ENCODE measurements around the gene CNTNAP2.
A peak's percentile ranks its signal among the peaks of the same experiment; 100 is the strongest.

The CNTNAP2 gene

DNA sequence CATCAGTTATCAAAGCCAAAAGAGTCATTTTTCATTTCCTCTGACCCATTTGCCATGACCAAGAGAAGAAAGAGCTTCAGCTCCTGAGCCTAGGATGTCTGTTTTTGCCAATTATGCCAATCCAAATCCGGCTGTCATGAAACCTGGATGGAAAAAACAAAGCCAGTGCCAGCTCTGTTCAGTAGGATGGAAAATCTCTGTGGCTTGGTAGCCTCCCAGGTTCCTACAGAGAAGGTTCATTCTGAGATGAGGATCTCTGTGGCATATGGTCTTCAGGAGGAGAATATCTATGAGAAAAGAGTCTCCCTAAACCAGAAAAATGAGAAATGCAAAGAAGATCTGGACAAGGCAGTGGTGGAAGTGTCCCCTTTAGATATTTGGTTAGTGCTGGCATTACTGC lies 475.4 kb downstream of the CNTNAP2 start:
- no peak for DNase-seq (ENCODE audit: low read depth)

DNA sequence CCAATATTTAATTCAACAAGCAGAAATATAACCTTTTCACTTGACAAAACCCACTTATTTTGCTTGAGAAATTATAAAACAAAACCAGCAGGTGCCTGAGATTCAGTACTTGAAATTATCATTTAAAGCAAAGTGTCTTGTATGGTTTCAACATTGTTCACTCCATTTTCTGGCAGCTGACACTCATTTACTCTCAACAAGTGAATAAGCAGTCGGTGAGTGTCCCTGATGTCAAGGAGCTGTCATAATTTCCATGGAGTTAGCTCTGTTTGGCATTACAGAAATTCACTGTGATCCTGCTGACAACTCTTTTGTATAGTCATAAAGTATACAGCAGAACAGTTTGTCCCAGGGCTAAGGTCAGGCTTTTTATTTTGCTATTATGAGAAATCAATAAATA lies 490.0 kb downstream of the CNTNAP2 start:
- no peak for DNase-seq (ENCODE audit: low read depth)

DNA sequence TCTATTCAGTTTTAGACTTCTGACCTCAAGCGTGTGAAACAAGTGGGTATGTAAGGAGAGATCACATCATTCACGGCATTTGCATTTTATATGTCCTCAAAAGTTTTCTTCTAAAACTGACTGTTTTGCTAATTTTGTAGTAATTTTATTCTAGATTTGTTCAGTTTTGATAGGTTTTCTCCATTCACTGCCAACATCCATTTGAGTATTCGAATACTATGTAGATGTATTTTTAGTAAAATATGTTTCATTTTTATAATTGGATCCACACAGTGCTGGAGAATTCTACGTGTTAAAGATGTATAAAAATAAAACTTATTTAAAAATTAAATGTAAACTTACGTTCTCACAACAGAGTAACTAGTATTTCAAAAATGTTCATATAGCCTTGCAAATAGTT lies 503.0 kb downstream of the CNTNAP2 start:
- no peak for DNase-seq (ENCODE audit: low read depth)

DNA sequence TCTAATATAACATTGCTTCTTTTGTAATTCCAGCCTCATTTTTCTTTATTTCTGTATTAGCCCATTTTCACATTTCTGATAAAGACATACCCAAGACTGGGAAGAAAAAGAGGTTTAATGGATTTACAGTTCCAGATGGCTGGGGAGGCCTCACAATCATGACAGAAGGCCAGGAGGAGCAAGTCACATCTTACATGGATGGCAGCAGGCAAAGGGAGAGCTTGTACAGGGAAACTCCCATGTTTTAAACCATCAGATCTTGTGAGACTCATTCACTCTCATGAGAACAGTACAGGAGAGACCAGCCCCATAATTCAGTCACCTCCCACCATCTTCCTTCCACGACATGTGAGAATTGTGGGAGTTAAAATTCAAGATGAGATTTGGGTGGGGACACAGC lies 510.3 kb downstream of the CNTNAP2 start:
- DNase-seq (ENCODE audit: low read depth): no peak

DNA sequence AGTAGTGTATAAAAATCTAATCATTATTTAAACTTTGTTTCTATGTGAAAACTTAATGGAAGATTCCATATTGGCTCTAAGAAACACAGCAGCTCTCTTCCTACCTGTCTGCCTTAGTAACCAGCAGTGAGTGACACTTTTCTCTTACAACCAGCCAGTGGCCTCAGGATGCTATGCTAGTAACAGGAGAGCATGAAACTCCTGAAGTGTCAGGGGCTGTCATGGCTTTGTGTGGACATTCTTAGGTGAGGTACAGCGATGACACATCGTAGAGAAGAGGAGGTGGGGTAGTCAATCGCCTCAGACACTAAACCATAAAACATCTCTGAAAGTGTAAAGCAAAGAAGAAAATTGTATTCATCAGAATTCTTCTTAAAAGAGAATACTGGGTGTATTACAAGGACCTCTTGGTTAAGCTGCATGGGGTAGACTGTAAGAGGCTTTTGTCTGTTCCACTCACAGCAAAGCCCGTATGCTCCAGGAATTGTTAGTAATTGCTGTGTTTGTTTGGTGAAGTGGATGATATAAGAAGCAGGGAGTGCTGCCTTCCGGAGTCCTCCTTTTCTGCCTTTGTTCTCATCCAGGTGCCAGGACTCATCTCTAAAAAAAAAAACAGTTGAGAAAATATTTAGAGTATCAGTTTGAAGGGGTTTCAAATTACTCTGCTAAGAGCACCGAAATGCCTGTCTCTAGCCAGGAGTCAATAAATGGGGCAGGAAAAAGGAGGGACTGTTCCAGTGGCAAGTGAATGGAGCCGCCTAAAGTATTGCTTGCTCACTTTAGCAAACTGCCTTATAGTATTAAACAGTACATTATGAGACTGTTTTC lies 518.8 kb downstream of the CNTNAP2 start:
- no peak for DNase-seq (ENCODE audit: low read depth)

DNA sequence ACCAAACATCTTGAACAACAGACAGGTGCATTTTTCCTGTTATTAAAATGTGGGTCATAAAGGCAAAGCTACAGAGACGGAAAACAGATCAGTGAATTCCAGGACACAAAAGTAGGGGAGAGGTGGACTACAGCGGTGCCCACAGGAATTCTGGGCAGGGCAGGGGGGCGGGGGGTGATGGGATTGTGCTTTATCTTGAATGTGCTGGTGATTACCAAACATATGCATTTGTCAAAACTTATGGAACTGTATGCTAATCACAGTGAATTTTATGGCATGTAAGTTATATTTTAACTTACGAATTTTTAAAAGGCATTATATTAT lies 519.4 kb downstream of the CNTNAP2 start:
- DNase-seq (ENCODE audit: low read depth): no peak

DNA sequence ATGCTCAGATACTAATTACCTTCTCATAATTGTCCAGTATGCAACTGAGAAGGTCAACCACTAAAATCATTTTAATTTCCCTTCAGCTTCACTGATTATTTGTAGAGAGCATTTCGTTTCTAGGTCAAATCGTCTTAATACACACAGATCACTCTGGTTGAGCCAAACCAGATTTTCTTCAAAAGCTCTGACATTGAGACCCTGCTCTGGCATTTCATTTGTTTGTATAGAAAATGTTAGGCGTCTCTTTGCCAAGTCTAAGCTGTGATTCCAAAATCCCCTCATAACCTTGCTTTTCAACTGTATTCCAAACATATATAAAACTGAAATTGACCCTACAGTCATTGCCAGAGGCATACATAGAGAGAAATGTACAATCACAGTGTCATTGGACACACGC lies 520.0 kb downstream of the CNTNAP2 start:
- DNase-seq (ENCODE audit: low read depth): no peak

DNA sequence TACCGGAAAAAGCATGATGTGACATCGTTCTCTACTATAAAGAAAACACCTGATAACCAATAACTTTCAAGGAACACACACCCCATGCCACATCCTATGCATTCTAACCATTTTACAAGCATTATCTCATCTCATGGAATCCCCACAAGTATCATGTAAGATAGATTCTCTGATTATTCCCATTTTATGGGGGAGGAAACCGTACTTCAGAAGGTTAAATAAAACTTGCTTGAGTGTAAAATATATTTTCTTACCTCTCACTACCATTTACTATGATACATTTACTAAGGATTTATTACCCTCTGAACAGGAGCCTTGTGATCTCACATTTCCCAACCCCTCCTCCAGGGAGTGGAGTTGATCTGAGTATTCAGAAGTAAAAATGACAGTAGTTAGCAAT lies 522.7 kb downstream of the CNTNAP2 start:
- DNase-seq (ENCODE audit: low read depth): no peak

DNA sequence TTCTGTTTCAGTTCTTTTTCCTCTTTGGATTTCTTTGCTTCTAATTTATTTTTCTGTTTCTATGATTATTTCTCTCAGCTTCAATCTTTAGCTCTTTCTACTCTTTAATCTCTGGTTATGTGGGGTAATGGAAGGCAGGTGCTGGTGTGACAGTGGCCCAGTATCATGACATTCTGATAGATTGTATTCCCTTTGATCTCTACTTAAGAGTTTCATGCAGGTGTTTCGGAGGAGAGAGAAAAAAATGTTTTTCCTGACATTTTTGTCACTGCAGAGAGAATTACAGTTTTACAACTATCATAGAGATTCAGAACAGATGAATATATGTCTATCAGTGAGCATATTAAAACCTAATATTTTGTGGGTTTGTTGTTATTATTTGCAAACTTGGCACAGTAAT lies 524.9 kb downstream of the CNTNAP2 start:
- DNase-seq (ENCODE audit: low read depth): no peak

DNA sequence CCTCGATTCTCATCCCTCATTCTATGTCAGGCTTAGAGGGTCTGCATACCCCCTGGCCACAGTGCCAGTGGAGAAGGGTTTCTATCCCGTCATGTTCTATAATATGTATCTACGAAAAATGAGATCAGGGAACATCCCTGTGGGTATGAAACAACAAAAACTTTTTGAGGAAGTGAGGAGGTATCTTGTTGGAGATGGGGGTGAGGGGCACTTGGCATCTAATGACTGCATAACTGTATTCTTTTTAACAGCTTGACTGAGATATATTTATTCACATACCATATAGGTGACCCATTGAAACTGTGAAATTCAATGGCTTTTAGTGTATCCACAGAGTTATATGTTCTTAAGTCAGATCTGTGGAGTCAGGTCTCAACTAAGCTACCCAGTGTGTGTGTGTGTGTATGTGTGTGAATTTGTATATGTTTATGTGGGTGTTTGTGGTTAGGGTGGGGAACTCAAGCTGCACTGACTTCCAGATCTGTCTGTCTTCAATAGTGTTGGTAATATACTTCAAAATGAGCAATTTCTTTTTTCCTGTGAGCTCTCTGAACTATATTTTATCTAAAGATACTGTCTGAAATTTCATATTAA lies 528.9 kb downstream of the CNTNAP2 start:
- DNase-seq (ENCODE audit: low read depth): no peak

DNA sequence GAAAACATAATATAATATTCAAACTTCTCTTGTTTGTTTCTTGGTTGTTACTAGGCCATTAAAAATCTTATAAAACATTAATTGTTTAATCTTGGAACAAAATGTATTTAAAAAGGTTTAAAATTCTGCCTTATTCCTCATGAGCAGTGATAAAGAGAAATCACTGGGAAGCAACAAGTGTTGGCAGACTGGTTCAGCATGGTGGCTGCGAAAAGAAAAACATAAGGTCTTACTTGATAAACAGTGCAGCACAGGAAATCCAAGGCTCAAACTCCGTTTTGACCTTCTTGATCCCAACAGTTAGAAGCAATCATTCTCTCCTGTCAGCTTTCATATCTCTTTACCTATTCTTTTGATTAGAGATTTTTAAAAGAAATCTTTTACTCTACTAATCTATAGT lies 530.8 kb downstream of the CNTNAP2 start:
- no peak for DNase-seq (ENCODE audit: low read depth)

DNA sequence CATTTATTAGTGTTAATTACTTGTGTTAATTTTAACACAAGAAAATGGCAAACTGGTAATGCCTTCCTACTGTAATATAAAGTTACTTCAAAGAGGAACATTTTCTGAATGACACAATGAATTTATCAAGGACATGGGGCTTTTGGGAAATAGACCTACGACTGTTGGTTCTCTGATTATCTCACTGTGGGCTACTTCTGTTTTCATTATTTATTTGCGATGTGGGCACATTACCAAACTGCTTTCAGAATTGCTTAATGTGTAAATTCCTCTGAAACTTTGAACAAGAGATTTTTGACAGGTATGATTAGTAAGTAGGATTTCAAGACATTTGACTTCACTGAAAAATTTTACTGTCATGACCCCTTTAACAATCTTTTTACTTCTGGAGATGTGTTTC lies 535.6 kb downstream of the CNTNAP2 start:
- no peak for DNase-seq (ENCODE audit: low read depth)

DNA sequence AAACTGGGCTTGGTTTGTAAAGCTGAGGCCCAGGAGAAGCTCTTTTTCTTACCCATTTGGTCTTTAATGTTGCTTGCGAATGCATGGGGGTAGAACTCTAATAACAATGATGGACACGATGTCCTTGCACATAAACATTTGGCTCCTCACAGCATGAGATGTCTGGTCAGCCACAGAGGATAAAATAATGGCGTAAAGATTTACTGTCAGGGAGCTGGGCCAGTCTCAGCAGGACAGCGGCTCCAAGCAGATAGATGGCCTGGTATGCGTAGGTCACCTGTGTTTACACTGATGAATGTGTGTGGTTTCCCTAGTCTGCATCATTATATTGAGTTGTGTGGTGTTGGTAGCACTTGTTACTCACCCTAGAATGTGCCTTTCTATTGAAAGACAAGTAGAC lies 537.4 kb downstream of the CNTNAP2 start:
- peak; percentile 3 for DNase-seq (ENCODE audit: low read depth)

DNA sequence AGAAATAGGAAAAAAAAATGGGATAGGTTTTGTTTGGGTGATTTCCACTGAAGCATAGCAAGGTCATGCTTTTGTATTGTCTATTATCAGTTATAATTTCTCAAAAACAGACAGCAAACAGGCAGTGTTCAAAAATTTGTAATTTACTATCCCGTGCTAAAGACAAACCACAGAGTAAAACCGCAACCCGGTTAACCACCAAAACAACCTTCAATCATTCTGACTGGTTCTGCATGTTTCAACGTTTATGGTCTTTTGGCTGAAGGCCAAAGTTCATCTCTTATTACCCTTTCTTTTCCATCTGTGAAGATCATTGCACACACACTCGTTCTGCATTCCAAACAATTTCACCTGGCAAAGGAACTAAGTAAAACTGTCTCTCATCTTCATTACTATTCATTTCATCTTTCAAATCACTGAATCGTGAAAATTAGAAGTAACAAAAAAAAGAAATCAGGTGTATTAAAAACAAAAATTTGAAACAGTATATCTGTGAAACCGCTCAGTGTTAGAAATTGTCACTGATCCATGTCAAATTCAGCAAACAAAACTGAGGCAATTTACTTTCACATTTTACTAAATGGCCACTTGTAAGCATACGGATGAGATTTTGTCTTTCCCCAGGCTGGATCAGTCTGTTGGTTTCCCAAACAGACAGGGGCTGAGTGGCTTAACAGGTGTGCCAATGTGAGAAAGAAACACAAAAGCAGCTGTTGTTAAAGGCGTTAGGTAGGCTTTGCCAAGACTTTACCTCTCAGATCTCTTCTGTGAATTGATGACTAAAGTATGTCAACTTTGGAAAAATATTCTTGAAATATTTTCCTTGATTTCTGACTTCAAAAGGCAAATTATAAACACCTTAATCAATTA lies 539.6 kb downstream of the CNTNAP2 start:
- DNase-seq (ENCODE audit: low read depth): no peak

DNA sequence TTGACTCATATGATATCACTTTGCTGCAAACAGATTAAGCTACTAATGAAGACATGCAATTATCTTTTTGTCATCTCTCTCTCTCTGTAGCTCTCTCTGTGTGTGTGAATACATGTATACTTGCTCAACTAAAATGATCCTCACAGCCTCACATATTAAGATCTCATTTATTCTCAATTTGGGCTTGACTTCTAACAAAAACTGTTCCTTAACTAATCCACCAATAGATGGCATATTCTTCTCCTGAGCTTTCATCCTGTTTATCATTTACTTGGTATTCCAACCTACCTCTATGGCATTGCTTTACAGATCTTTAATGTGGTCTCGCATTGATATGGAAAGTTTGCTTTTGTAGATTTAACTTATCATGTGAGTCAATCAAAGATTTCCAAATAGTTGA lies 540.4 kb downstream of the CNTNAP2 start:
- DNase-seq (ENCODE audit: low read depth): no peak

DNA sequence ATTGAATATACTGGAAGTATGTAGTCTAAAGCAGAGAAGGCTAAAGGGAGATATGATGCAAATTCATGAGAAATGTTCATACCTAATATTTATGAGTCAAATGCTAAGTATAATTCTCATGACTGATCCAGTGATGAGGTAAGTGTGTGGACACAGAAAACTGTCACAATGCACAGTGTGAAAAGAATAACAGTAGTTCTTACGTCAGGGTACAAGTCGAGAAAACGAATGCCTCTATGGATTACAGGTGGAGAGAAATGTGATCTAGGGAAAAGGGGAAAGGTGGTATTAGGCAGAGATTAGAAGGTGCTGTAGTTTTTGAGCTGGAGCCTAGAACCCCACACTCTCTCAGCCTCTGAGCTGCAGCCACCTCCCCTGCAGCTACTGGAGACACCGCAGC lies 542.0 kb downstream of the CNTNAP2 start:
- no peak for DNase-seq (ENCODE audit: low read depth)

DNA sequence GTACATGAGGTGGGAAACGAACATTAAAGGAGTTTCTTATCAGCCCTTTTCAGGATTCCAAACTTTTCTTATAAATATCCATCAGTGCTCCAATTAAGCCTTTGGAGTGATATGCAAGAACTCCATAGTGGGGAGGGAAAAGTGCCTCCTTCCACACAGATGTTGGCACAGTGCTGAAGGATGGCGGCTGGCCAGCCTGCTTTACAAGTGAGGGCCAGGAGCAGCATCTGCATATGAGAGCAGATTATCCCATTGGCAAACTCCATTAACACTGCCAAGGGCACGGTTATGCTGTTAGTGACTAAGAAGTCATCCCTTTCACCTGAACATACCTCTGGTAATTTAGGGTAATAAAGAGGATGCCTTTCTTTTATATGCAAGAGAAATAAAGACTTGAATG lies 543.1 kb downstream of the CNTNAP2 start:
- DNase-seq (ENCODE audit: low read depth): no peak

DNA sequence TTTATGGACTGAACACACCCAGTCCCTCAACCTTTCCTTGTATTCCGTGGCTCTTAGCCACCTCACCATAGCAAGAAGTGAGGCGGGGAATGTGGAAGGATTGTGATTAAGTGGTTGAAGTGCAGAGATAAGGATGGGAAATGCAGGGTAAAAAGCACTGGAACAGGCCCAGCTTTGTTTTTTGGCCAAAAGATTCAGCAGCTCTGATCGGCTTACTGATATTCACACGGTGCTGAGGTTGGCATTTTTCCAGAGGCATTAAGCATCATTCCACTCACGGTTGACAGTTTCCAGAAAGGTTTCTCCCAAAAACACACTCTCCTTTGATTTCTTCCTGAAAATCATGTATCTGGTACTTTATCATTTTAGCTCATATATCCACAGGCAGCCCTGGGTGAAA lies 544.2 kb downstream of the CNTNAP2 start:
- DNase-seq (ENCODE audit: low read depth): no peak

DNA sequence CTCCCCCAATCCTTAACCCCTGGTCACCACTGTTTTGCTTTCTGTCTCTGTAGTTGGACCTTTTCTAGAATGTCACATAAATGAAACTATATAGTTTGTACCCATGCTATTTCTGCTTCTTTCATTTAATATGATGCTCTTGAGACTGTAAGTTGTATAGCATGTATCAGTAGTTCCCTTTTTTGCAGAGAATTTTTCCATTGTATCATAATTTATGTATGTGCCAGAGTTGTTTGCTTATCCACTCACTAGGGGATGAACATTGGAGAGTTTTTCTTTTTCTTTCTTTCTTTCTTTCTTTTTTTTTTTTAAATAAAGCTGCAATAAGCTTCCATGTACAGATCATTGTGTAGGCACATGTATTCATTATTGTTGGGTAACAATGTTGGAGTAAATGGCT lies 544.8 kb downstream of the CNTNAP2 start:
- no peak for DNase-seq (ENCODE audit: low read depth)

DNA sequence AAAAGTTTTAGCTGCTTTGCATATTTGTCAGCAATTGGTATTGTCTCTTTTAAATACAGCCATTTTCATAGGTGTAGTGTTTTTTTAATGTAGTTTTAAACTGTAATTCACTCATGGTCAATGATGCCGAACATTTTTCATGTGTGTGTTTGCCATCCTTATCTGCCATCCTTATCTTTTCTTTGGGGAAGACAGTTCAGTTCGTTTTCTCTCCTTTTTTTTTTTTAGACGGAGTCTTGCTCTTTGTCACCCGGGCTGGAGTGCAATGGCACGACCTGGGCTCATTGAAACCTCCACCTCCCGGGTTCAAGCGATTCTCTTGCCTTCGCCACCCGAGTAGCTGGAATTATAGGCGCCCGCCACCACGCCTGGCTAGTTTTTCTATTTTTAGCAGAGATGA lies 545.3 kb downstream of the CNTNAP2 start:
- DNase-seq (ENCODE audit: low read depth): no peak

DNA sequence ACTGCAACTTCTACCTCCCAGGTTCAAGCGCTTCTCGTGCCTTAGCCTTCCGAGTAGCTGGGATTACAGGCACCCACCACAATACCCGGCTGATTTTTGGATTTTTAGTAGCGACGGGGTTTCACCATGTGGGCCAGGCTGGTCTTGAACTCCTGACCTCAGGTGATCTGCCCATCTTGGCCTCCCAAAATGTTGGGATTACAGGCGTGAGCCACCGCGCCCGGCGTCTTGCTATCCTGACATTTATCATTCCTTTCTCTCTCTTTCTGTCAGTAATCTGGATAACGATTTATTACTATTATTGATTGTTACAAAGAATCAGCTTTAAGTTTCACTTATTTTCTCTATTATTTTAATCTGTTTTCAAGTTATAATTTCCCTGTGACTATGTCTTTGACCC lies 548.4 kb downstream of the CNTNAP2 start:
- no peak for DNase-seq (ENCODE audit: low read depth)

DNA sequence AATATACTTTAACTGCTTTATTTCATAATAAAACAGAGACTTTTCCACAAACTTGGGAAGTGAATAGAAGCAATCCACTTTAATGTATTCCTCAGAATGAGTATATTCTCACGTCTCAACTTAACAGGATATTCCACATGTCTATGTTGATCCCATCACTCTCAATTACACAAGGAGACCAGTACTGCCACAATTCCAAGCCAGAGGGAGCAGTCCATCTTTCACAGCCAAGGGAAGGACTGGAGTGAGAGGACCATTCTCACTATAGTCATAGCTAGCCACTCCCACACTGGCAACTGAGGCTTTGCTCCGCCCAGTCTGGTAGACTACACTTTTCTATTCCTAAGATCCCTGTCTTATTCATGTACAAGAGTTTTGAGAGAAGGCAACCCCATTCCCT lies 553.9 kb downstream of the CNTNAP2 start:
- DNase-seq (ENCODE audit: low read depth): no peak

DNA sequence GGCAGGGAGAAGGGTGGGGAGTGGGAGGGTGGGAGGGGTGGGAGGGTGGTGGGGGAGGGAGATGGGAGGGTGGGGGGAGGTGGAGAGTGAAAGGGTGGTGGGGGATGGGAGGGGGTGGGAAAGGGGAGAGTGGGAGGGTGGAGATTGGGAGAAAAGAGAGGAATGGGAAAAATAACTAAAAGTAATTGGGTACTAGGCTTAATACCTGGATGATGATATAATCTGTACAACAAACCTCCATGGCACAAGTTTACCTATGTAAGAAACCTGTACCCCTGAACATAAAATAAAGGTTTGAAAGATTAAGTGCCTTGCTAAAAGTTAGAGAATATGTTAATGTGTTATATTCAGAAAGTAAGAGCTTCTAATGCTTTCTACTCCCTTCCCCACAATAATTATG lies 564.9 kb downstream of the CNTNAP2 start:
- no peak for DNase-seq (ENCODE audit: low read depth)

Data from iris pigment epithelial cell (primary cell).